NCI-H1417 treated with DMSO at 0.1 percent for 48 hours (cell line): ENCODE results near the gene CNDP2.
"Not testable (repeated sequence)": the region's sequence is repeated elsewhere in the genome, so short reads cannot be mapped to it uniquely, and the experiment has no call there.

Experiments used
- DNase-seq: peaks from one replicate; lab custom pipeline; 2025; lab: John Stamatoyannopoulos, UW

The CNDP2 gene

DNA sequence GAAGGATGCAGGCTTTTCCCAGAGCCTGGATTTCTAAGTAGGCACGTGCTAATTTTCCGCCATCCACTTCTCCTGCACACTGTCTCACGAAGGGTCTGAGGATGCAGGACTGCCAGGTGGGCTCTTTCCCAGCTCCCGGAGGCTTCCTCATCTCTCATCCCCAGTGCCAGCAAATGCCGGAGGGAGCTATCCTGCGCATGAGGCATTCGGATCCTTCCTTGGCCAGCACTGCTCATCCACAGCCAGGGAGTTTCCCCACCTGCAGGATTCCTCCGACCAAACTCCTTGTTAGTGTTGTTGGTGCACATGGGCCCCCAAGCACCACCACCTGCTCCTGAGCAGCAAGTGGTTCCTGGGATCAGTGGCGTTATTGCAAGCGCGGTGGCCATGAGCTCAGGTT lies 43.1 kb downstream of the CNDP2 start:
- no peak for DNase-seq

DNA sequence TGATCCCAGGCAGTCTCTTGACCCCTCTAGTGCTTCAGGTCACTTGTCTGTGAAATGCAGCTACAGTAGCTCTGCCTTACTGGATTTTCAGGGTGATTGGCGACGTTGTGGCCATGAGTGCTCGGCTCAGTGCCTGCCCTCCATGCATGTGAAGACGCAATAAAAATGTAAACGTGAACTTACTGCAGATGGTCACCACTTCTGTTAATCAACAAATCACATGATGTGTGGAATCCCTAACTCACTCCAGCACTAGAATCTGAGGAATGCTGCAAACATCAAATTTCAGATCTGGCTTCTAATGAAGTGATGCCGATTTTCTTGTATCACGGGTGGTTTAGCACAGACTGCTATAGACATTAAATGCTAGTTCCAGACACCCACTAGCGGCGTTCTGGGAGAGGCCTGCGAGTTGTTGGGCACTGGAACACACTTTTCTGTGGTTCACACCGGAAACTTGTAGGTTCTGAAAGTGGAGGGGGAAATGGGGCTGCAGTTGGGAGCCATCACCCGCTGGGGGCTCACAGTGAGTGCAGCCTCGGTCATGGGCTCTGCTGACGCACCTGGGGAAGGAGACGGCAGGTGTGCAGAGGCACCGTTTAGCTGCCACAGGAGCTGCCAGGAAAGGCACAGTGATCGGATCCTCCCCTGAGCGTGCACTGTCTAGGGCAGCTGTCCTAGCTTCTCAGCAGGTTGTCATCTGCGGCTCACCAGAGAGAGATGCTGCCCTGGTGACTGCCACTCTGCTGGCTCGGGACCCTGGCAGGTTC lies 44.7 kb downstream of the CNDP2 start:
- DNase-seq, result peak; percentile 13

DNA sequence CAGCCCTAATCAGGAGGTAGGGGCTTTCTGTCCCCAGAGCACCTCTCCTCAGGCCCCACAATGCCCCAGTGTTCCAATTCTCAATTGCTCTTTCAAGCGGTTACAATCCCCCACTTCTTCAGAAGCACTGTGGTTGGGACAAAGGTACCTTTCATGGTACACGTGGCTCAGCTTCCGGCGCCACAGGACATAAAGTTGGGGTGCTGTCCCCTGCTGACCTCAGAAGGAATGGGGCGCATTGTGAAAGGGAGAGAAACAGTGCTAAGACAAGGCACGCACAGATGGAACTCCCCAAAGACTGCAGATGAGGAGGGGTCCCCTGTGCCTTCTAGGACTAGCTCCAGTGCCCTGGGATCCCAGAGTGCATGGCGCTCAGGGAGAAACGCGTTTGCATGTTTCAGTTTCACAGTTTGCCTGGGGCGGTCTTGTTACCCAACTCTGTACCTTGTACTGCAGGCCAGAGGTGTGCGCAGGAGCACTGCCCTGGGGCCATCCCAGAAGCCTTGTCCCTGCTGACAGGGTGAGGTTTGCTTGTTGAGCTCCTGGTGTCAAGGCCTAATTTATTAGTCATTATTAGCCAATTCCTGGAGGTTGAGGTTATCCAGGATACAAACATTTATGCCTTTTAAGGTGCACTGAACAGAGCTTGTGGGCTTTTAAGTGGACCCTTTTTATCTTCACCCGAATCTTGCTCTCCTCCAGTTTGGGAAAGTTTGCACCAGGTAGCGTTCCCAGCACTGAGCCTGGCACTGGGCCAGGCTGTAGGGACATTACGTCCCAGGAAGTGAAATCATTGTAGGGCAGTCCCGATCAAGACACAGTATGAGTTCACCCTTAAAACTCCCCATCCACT lies 45.8 kb downstream of the CNDP2 start:
- DNase-seq, result no peak

DNA sequence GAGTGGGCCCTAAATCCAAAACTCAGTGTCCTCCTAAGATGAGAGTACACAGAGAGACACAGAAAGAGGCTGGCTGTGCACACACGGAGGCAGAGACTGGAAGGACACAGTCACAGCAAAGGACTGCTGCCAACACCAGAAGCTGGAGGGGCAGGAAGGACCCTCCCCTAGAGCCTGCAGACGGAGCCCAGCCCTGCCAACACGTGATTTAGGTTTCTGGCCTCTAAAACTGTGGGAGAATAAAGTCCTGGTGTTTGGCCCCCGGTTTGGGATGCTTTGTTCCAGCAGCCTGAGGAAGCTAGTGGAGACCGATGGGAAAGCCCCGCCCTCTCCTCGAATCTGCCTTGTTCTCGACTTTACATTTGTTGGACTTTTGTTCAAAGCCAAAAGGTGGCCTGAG lies 48.7 kb downstream of the CNDP2 start:
- no peak for DNase-seq

DNA sequence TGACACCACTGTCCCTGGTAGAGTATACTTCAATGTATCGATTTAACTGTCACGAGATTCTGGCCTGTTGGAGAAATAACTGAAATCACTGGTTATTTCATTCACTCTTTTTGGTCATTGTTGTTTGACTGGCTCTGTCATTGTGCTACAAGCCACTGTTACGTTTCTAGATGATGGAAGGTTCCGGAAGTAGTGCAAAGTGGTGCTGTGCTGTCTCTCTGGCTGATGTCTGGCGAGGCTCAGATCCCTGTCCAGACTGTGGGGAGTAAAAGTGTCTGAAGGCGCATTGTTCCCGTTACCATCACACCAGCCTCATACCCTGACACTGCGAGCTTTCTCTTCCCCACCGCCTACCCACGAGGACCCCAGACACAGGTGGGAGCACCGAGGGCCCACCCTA lies 49.8 kb downstream of the CNDP2 start:
- DNase-seq, result no peak

DNA sequence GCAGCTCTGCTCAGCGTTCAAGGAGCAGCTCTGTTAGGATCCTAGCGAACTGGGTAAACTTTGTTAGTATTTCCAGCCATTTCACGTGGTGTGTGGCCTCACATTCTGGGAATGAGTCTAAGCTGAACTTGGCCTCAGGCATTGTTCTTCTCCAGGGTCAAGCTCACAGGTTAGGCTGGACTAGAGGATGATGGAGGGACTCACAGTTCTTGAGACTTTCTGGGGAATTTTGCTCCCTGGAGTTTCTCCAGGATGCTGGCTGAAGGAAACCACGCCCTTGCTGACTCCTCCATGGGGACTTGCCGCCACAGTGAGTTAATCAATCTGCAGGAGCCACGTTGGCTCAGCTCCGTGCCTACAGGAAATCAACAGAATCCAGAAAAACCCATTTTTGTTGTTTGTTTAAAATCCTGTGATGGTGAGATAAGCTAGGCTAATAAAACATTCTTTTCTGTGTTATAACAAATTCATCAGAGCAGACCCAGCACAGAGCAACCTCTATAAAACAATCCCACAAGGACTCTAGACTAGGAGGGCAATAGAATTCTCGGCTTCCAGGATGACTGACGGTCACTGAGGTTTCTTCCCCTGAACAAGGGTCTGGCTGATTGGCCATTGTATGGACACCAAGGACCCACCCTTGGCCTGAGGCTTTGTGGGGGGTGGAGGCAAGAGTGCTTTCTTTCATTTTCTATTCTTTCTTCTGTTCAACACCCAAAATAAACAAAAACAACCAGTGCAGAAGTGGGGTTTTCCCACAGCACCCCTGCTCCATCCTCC lies 50.8 kb downstream of the CNDP2 start:
- DNase-seq, result no peak

DNA sequence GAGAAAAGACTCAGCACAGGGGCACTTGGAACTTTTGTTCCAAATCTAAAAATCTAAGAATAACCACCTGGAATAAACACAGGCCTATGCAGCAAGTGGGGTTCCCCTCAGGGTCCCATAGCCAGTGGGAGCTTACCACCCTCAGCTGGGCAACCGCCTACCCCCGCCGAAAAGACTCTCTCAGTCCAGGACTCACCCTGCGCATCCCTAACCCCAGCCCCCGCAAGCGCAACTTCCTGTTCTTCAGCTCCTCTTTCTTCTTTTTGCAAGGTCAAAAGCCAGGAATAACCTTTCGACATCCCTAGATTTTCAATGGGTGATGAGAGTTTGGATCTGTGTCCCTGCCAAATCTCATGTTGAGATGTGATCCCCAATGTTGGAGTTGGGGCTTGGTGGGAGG lies 51.7 kb downstream of the CNDP2 start:
- no peak for DNase-seq

DNA sequence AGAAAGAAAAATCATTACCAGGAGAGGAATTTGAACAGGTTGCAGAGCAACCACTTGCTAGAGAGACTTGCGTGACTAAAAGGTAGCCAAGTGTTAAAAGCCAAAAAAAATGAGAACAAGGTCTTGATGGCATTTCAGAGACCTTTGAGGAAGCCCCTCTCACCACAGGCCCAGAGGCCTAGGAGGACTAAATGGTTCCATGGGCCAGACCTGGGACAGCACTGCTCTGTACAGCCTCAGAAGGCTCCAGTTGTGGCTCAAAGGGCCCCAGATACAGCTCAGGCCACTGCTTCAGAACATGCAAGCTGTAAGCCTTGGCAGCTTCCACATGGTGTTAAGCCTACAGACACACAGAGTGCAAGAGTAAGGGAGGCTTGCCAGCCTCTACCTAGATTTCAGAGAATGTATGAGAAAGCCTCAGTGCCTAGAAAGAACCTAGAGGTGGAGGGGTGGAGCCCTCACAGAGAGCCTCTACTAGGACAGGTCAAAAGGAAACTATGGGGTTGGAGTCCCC lies 53.5 kb downstream of the CNDP2 start:
- no peak for DNase-seq

DNA sequence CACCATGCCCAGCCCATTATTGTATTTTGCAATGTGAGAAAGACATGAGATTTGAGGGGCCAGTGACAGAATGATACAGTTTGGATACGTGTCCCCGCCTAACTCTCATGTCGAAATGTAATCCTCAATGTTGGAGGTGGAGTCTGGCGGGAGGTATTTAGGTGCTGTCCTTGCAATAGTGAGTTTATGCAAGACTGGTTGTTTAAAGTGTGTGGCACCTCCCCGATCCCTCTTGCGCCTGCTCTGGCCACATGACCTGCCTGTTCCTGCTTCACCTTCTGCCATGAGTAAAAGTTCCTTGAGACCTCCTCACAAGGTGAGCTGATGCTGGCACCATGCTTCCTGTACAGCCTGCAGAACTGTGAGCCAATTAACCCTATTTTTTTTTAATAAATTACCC lies 54.7 kb downstream of the CNDP2 start:
- DNase-seq, result no peak

DNA sequence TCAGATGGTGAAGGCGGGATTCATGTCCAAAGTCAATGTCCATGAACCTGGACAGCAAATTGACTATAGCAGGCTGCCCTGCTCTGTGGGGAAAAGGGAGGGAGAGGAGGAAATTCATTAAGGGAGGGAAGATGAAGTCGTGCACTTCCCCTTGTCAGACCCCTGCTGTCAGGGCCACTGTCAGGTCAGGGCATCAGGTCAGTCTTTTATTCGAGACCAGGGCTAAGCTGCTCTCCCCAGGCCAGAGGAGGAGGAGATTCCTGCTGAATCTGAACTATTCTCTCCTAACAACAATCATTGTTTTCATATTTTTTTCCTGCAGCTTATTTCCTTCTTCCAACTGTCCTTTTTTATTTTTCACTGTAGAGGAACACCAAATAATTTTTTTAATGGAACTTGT lies 55.3 kb downstream of the CNDP2 start:
- no peak for DNase-seq

DNA sequence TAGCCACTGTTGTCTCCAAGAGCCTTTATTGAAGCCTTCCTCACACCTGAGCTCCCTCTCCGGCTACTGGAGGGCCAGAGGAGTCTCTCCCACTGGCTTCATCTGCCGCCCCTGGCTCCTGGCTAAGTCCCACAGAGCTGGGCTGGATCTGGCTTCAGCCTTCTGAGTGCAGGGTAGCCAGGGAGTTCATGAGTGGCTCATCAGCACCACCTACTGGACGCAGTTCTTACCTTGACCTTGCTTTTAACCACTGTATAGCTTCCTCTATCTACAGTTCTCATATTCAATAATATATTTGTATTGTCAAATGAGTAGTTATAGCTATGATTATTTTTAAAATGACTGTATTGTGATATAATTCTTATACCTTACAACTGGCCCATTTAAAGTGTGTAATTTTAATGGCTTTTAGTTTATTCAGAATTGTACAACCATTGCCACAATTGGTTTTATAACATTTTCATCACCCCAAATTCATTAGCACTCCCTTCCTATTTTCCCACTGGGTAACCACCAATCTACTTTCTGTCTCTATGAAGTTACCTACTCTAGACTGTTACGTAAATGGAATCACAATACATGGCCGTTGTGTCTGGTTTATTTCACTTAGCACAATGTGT lies 55.9 kb downstream of the CNDP2 start:
- peak; percentile 88 for DNase-seq

DNA sequence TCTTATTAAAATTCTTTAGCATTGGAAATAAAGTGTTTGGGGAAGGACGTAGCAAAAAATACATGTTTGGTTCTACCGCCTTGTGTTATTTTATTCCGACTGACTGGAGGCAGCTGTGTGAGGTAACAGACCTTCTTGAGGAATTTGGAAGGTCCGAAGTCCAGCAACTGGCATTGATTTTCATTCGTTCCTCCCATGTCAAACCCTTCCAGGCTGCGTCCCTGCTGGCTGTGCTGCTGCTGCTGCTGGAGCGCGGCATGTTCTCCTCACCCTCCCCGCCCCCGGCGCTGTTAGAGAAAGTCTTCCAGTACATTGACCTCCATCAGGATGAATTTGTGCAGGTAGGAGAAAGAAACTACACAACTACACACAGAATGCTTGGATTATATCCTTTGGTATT lies 60.0 kb downstream of the CNDP2 start:
- DNase-seq, result no peak

DNA sequence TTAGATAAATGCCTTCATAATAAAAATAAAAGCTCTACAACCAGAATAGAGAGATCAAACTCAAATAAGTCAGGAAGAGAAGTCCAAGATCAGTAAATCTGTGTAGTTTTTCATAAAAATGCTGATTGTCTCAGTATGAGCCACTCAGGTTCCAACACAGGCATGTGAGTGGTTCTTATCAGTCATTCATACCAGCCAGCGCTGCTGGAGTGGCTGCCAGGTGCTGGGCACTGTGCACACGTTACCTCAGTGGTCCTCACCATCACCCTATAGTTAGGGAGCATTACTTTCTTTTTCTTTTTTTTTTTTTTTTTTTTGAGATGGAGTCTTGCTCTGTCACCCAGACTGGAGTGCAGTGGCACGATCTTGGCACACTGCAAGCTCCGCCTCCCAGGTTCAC lies 61.9 kb downstream of the CNDP2 start:
- no peak for DNase-seq

DNA sequence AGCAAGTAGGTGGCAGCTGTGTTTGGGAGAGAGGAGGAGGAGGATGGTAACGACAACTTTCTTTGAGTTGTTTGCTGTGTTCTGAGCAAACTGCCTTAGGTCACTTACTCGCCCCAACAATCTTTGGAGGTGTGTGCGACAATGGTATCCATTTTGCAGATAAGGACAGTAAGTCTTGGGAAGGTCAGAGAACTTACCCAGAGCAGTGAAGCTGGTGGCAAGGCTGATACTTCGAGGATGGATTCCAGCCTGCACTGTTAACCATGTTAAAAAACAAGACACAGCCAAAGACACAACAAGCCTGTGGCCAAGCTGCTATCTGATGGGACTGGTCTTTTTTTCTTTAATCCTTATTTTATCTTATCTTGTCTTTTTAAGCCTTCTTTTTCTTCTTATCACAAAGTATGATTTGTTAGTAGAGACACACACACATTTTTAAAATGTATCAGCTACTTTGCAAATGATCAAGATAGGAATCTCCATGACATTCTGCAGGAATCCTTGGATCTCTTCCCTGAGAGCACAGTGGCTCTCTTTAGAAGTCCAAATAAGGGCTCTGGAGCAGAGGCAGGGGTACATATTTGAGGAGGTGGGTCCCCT lies 66.1 kb downstream of the CNDP2 start:
- no peak for DNase-seq

DNA sequence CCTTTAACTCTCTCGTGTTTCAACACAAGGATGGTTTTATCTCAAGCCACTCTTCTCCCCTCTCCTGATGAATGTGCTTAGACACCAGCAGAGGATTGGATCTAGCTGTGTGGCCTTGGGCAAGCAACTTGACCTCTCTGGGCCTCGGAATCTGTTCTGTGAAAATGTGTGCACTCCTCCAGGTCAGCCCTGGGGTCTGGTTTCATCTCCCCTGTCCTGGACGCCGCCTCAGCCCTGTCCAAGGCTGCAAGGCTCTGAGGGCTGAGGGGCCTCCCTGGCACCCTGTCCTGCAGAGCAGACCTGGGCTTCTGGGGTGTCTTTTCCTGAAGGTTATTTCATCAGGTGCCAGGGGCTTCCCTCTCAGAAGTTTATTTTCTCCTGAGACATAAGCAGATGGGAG lies 66.6 kb downstream of the CNDP2 start:
- no peak for DNase-seq

DNA sequence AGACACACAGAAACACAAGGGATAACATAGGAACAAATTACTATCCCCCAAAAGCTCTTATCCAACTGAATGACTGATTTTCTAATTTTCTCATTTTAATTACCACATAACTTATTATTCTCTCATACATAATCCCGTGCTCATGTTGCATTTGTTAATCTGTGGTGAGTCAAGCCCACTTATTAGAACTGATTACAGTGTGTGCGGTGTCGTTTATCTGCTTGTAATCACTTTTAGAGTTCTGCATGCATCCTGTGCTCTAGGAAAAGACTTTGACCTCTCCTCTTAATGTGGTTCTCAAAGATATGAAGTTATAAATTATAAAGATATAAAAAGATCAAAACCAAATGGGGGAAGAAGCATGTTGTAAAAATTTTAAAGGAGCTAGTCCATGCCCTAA lies 67.8 kb downstream of the CNDP2 start:
- no peak for DNase-seq

DNA sequence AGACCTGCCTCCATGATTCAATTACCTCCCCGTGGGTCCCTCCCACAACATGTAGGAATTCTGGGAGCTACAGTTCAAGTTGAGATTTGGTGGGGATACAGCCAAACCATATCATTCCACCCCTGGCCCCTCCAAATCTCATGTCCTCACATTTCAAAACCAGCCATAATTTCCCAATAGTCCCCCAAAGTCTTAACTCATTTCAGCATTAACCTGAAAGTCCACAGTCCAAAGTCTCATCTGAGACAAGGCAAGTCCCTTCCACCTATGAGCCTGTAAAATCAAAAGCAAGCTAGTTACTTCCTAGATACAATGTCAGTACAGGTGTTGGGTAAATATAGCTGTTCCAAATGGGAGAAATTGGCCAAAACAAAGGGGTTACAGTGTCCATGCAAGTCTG lies 69.0 kb downstream of the CNDP2 start:
- DNase-seq, result not testable (repeated sequence)

DNA sequence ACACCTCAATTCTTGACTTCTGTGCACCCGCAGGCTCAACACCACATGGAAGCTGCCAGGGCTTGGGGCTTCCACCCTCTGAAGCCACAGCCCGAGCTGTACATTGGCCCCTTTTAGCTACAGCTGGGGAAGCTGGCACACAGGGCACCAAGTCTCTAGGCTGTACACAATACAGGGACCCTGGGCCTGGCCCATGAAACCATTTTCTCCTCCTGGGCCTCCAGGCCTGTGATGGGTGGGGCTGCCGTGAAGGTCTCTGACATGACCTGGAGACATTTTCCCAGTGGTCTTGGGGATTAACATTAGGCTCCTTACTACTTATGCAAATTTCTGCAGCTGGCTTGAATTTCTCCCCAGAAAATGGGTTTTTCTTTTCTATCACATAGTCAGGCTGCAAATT lies 69.8 kb downstream of the CNDP2 start:
- not testable (repeated sequence) for DNase-seq

DNA sequence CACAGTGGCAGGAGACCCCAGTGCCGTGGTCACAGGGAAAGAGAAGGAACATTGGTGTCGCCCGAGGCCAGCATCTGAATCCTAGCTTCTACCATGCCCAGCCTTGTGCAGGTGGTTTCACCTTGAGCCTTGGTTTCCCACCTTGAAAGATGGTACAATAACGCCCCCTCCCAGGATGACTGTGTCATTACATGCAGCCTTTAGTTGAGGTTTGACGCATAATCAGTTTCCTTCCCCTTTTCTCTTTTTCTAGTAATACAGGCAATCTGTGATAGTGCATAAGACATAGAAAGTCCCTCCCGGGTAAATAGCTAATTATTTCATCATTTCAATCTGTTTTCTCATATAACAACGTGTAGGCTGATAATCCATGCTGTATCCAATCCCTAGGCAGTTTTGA lies 71.7 kb downstream of the CNDP2 start:
- DNase-seq, result no peak

DNA sequence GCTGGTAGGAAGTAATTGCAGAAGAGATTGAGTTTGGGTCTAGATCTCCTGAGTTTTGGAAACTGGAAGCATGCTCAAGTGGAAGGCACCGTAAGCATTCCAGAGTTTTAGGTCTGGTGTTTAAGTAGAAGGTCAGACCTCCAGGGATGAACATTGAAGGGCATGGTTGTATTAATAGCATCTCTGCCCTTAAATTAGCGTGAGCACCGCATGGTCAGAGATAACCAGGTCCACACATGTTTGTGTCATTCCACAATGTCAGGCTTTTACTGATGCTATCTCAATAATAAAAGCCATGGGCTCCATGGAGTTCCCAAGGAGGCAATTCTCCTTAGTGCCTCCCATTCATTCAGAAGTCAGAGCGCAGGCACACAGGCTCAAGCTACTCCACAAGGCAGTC lies 73.2 kb downstream of the CNDP2 start:
- no peak for DNase-seq

DNA sequence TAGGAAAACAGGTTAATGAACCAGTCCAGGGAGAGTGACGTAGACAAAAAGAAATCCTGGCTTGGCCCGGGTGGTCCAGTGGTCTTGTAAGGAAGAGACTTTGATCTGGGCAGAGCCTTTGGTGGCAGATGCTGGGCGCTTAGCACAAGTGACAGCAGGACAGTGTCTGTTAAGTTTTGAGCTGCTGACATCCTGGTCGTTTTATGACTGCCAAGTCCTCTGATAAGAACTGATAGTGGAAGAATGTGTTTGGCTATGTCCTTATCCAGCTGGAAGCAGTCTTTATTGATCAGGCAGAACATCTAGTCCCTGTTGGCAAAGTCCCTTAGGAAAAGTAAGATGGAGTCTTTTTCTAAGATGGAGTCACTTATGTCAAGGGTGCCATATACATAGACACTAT lies 74.1 kb downstream of the CNDP2 start:
- DNase-seq, result no peak
